DMS 273 (cell line): Measurements from ENCODE around the gene VKORC1L1.
"Not testable (repeated sequence)": the region's sequence is repeated elsewhere in the genome, so short reads cannot be mapped to it uniquely, and the experiment has no call there.

Experiments used
- DNase-seq: peaks from one replicate; lab custom pipeline; 2025; ENCODE audit not compliant: unreplicated experiment; lab: John Stamatoyannopoulos, UW

The VKORC1L1 gene

DNA sequence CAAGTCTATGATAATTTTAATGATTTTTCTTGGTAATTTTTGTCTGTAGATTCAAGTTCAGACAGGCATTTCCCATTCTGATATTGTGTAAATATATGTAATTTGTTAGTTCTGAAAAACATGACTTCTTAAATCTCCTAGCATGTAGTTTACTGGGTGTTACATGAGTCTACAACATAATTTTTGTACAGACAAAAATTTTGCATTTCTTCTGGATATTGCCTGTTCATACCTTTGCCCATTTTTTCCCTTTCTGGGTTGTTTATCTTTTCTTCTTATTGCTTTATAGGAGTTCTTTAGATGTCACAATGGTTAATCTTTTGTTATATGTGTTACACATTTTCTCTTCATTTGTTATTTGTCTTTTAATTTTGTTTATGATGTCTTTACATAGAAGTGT is 12.1 kb downstream of the VKORC1L1 start:
- not testable (repeated sequence) for DNase-seq

GRCh38 chr7:65885533-65885932 is 12.7 kb downstream of the VKORC1L1 start:
- not testable (repeated sequence) for DNase-seq

DNA sequence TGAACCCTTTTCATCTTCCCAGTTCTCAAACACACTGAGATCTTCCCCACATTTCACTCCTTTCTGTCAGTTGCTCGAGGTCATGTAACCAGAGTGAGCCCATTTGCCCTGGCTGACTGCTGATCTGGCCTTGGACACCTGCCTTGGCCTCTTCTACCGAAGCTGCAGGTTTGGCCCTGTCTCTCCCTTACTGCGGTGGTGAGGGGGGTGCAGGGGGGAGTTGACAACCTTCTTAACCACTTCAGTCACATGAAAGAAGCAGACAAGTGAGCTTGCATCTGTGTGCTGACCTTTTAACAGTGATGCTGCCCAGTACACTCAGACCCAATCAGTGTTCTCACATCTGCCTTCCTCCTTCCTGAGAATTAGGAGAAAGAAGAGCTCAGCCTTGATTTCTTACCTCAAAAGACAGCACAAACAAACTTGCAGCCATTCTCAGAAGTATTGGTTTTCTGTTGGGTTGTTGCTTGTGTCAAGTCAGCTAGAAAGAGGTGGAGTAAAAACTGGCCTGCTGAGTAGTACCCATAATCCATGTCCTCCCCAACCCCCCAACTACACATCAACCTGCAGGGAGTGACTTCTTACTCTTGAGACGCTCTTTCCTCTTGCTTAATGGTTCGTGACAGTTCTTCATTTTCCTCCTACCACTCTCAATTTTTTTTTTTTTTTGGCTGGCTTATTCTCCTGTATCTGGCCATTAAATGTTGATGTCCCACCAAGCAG is 15.7 kb downstream of the VKORC1L1 start:
- not testable (repeated sequence) for DNase-seq

DNA sequence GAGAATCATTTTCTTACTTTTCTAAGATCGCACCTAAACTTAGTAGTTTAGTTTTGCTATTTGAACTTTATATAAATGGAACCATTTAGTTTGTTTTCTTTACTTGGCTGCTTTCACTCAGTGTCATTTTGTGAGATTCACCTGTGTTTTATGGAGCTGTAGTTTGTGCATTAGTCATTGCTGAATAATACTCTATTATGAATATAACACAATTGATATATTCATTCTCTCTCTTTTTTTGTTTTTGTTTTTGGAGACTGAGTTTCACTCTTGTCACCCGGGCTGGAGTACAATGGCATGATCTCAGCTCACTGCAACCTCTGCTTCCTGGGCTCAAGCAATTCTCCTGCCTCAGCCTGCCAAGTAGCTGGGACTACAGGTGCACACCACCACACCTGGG is 16.8 kb downstream of the VKORC1L1 start:
- DNase-seq = not testable (repeated sequence)

GRCh38 chr7:65892161-65892560 is 19.3 kb downstream of the VKORC1L1 start:
- no peak for DNase-seq

GRCh38 chr7:65892835-65893234 is 20.0 kb downstream of the VKORC1L1 start:
- no peak for DNase-seq

GRCh38 chr7:65896279-65896870 is 23.5 kb downstream of the VKORC1L1 start:
- no peak for DNase-seq

GRCh38 chr7:65897289-65897688 is 24.4 kb downstream of the VKORC1L1 start:
- not testable (repeated sequence) for DNase-seq

DNA sequence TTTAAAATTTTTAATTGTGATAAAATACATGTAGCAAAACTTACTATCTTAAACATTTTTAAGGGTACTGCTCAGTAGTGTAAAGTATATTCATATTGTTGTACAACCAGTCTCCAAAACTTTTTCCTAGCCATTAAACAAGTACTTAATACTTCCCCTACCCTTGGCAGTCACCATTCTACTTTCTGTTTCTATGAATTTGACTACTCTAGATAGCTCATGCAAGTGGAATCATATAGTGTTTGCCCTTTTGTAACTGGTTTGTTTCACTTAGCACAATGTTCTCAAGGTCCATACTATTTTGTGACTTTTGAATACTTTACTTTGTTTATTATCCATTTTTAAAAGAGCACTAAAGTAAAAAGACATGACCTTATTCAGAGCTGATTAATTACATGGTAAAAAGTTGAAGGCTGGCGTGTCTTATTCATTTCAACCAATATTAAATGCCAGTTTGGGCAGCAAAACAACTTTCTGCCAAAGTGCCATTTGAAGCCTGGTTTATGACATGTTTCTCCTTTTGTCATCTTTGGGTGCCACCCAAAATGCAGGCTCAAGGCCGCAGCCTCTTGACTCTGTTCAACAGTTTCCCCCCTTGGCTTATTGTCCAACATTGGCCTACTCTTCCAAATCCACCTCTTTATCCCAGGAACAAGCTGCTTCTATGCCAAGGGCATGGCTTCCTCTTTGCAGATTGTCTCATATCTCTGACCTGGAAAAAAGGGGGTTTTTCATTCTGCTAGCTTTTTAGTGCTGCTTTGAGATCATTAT is 26.0 kb downstream of the VKORC1L1 start:
- not testable (repeated sequence) for DNase-seq

DNA sequence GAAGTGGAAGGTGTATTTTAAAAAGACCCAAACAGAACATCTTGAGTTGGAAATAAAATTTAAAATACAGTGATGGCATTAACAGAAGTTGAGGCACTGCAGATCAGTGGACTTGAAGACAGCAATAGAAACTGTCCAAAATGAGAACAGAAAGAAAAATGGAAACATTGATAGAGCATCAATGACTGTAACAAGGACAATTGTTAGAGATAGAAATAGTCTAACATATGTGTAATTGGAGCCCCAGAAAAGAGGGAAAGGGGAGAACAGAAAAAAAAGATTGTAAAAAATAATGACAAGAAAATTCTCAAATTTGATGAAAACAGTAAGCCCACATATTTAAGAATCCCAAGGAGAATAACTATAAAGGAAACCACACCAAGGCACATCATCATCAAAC is 29.4 kb downstream of the VKORC1L1 start:
- no peak for DNase-seq

GRCh38 chr7:65907501-65908198 is 34.8 kb downstream of the VKORC1L1 start:
- no peak for DNase-seq

- DNase-seq = no peak
Measured at GRCh38 chr7:65910237-65910636, 37.4 kb downstream of the VKORC1L1 start.

GRCh38 chr7:65912237-65912636 is 39.4 kb downstream of the VKORC1L1 start:
- DNase-seq = no peak

GRCh38 chr7:65915921-65916657 is 43.2 kb downstream of the VKORC1L1 start:
- no peak for DNase-seq

DNA sequence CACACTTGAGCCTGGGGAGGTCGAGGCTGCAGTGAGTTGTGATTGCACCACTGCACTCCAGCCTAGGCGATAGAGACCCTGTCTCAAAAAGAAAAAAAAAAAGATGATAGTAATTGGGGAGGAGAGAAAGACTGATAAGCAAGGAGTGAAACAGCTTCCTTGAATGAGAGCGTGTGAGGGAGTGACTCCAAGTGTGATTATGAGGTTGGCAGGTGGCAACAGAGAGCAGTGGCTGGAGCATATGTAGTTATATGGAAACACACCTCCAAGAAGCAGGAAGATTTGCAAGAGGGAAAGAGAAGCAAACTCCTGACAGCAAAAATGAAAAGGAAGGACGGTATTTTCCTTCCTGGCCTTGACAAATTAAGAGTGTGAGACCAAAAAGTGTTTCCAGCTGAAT is 50.4 kb downstream of the VKORC1L1 start:
- DNase-seq = no peak

GRCh38 chr7:65924193-65924592 is 51.3 kb downstream of the VKORC1L1 start:
- no peak for DNase-seq

DNA sequence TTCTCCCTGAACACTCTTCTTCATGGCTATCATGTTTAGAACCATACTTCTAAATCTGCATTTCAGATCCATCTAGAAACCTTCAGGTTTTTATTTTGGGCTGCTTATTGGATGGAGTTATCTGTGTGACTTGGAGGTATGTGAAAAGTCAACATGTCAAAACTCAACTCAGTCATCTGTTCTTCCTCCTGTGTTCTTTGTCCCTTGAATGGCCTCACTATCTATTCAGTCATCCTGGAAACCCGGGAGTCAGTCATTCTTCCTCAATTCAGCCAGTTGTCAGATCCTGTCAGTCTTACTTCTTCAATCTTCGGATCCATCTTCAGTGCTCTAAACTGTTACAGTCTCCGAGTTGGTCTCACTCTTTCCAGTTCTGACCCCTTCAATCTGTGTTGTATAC is 52.2 kb downstream of the VKORC1L1 start:
- no peak for DNase-seq

GRCh38 chr7:65926588-65926987 is 53.7 kb downstream of the VKORC1L1 start:
- DNase-seq = no peak

GRCh38 chr7:65927489-65928448 is 54.9 kb downstream of the VKORC1L1 start:
- peak; percentile 17 for DNase-seq

- DNase-seq = no peak
Measured at GRCh38 chr7:65931685-65932084, 58.8 kb downstream of the VKORC1L1 start.
